Measurements from ENCODE around the gene CDH4. TPM values are rescaled to one million over a fixed set of nuclear protein-coding genes. Genes with fewer than 3 reads are reported as not detected.

The CDH4 gene
- polyA plus RNA-seq, 1 donor (not counting 4 experiments of a cell fraction or from before 2014, with no cell fraction given) = 2.2 TPM

DNA sequence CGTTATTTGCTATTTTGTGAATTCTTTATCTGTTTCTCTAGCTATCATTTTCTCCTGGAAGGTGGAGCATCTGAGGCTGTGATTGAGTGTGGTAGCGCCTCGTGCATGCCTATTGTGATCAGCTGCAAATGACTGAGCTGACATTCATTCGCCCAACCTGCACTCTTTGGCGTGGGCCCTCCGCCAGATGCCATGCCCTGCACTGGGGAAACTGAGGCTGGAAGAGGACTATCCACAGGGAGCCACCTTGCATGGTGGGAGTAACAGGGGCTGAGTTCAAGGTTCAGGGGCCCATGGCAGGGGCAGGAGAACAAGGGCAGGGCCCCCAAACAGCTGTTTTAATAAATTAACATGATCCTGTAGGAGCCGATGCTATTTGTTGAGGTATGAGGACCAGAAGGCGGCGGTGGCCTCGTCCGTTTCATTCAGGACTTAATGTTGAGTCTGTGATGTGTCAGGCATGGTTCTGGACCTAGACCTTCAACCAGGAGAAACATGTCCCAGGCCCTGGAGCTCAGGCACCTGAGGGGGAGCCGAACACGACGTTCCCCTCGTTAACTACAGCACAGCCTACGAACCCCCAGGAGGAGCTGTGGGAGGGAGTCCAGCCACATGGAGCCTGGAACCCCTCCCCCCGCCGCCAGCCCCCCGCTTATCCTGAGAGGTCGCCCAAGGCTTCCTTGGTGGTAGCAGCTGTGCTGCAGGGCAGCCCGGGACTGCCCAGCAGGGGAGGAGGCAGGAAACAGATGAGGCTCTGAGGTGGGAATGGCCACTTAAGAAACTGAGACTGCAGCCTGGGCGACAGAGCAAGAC, 242.9 kb downstream of the CDH4 start:
- Histone ChIP-seq H3K9ac (ENCODE audit: control insufficient read depth, extremely low read depth, insufficient read depth, low read length) (no peak overlapping the region), H3K36me3 (ENCODE audit: control insufficient read depth in 2 of 2, extremely low read depth in 1 of 2, insufficient read depth in 2 of 2, low read length in 2 of 2) (no peaks in the 10 kb centered on the region), H3K27me3 (ENCODE audit: control insufficient read depth, extremely low read depth, insufficient read depth, low read length) (no peaks in the 10 kb centered on the region), H3K9me3 (ENCODE audit: control insufficient read depth, low read depth, low read length) (no peaks in the 10 kb centered on the region), H2AFZ (ENCODE audit: control insufficient read depth, low read length) (no peak overlapping the region), H3K79me2 (ENCODE audit: control insufficient read depth, insufficient read depth, low read length) (peaks cover 9% of the 10 kb centered on the region), H3K27ac (ENCODE audit: control insufficient read depth, insufficient read depth, low read length) (no peak overlapping the region), H3K4me3 (ENCODE audit: control insufficient read depth in 2 of 3, extremely low read depth in 1 of 3, insufficient read depth in 2 of 3, low read depth in 1 of 3, low read length in 3 of 3) (no peak overlapping the region), H3K4me1 (ENCODE audit: control insufficient read depth, extremely low read depth, insufficient read depth, low read length) (no peaks in the 10 kb centered on the region), H3K4me2 (ENCODE audit: control insufficient read depth, extremely low read depth, insufficient read depth, low read depth, low read length) (no peak overlapping the region), H3K9me1 (ENCODE audit: control insufficient read depth, extremely low read depth, insufficient read depth, low read length) (no peaks in the 10 kb centered on the region), H4K20me1 (ENCODE audit: control insufficient read depth, extremely low read depth, insufficient read depth, low read length) (peaks cover 24% of the 10 kb centered on the region)
- DNase-seq (ENCODE audit: low read depth, low spot score) (no peak), FAIRE-seq (no peak)
- dilution Hi-C loops (cut with MboI; ENCODE audit: extremely low pct_ligation_motif_present, low sequenced_read_pairs) = no loop called here
- TF ChIP-seq EZH2 (IDR thresholded peaks at IDR 0.05; ENCODE audit: low read length) = no peak
- TF ChIP-seq CTCF (optimal IDR thresholded peaks at IDR 0.05 in 1 of 3, IDR thresholded peaks at IDR 0.05 in 1 of 3, conservative IDR thresholded peaks at IDR 0.05 in 1 of 3; ENCODE audit: extremely low read depth in 1 of 3, insufficient read depth in 2 of 3, low read length in 3 of 3) = no peak

GRCh38 chr20:61497029-61497627, 245.1 kb downstream of the CDH4 start:
- Histone ChIP-seq H3K4me3 (ENCODE audit: control insufficient read depth in 2 of 3, extremely low read depth in 1 of 3, insufficient read depth in 2 of 3, low read depth in 1 of 3, low read length in 3 of 3) (no peak overlapping the region), H2AFZ (ENCODE audit: control insufficient read depth, low read length) (no peak overlapping the region), H3K9ac (ENCODE audit: control insufficient read depth, extremely low read depth, insufficient read depth, low read length) (no peak overlapping the region), H3K4me1 (ENCODE audit: control insufficient read depth, extremely low read depth, insufficient read depth, low read length) (no peaks in the 10 kb centered on the region), H3K4me2 (ENCODE audit: control insufficient read depth, extremely low read depth, insufficient read depth, low read depth, low read length) (no peak overlapping the region), H3K36me3 (ENCODE audit: control insufficient read depth in 2 of 2, extremely low read depth in 1 of 2, insufficient read depth in 2 of 2, low read length in 2 of 2) (no peaks in the 10 kb centered on the region), H3K9me1 (ENCODE audit: control insufficient read depth, extremely low read depth, insufficient read depth, low read length) (no peaks in the 10 kb centered on the region), H3K27me3 (ENCODE audit: control insufficient read depth, extremely low read depth, insufficient read depth, low read length) (no peaks in the 10 kb centered on the region), H4K20me1 (ENCODE audit: control insufficient read depth, extremely low read depth, insufficient read depth, low read length) (peaks cover 18% of the 10 kb centered on the region), H3K79me2 (ENCODE audit: control insufficient read depth, insufficient read depth, low read length) (peaks cover 2% of the 10 kb centered on the region), H3K27ac (ENCODE audit: control insufficient read depth, insufficient read depth, low read length) (no peak overlapping the region), H3K9me3 (ENCODE audit: control insufficient read depth, low read depth, low read length) (no peaks in the 10 kb centered on the region)
- no peak for TF ChIP-seq EZH2 (IDR thresholded peaks at IDR 0.05; ENCODE audit: low read length)
- TF ChIP-seq CTCF (optimal IDR thresholded peaks at IDR 0.05 in 1 of 3, IDR thresholded peaks at IDR 0.05 in 1 of 3, conservative IDR thresholded peaks at IDR 0.05 in 1 of 3; ENCODE audit: extremely low read depth in 1 of 3, insufficient read depth in 2 of 3, low read length in 3 of 3) = no peak
- dilution Hi-C loops (cut with MboI; ENCODE audit: extremely low pct_ligation_motif_present, low sequenced_read_pairs) = no loop called here
- no peak for FAIRE-seq
- no peak for DNase-seq (ENCODE audit: low read depth, low spot score)

Measured in keratinocyte (primary cell).